ENCODE data around the gene PRPF19. TPM values are rescaled to one million over a fixed set of nuclear protein-coding genes. Genes with fewer than 3 reads are reported as not detected.

Gene PRPF19
- total RNA-seq, 1 experiment from 2014 or later: 128 TPM

DNA sequence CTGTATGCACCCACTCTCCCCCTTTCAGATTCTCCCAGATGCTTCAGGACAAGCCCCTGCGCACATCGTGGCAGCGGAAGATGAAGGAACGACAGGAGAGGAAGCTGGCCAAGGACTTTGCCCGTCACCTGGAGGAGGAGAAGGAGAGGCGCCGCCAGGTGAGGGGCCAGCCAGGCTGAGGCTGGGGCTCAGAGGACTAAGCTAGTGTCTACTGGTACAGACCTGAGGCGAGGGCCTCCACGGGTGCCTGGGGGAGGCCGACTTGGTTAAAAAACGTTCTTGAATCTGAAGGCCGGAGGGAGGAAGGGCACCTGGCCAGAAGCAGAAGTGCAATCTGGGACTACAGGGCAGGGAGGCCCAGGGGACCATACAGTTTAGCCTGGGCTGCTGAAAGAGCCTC is 58.5 kb downstream of the PRPF19 start:
- no TSS peak for BruUV-seq (replicated peaks)
- Mint-ChIP-seq H3K4me3 (ENCODE audit: low read depth, unreplicated experiment) (no peak overlapping the region), H3K27ac (ENCODE audit: unreplicated experiment) (no peak overlapping the region), H3K4me1 (ENCODE audit: low read depth, unreplicated experiment) (peaks cover 35% of the 10 kb centered on the region), H3K36me3 (ENCODE audit: insufficient read depth, unreplicated experiment) (peaks cover 66% of the 10 kb centered on the region), H3K27me3 (ENCODE audit: unreplicated experiment) (no peaks in the 10 kb centered on the region), H3K9me3 (ENCODE audit: low read depth, unreplicated experiment) (no peaks in the 10 kb centered on the region)
- CTCF ChIA-PET: no interaction called here
- intact Hi-C loops (cut with micrococcal nuclease; ENCODE audit: unreplicated experiment): no loop called here
- TF ChIP-seq, protein P1, sequence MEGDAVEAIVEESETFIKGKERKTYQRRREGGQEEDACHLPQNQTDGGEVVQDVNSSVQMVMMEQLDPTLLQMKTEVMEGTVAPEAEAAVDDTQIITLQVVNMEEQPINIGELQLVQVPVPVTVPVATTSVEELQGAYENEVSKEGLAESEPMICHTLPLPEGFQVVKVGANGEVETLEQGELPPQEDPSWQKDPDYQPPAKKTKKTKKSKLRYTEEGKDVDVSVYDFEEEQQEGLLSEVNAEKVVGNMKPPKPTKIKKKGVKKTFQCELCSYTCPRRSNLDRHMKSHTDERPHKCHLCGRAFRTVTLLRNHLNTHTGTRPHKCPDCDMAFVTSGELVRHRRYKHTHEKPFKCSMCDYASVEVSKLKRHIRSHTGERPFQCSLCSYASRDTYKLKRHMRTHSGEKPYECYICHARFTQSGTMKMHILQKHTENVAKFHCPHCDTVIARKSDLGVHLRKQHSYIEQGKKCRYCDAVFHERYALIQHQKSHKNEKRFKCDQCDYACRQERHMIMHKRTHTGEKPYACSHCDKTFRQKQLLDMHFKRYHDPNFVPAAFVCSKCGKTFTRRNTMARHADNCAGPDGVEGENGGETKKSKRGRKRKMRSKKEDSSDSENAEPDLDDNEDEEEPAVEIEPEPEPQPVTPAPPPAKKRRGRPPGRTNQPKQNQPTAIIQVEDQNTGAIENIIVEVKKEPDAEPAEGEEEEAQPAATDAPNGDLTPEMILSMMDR (IDR thresholded peaks at IDR 0.05; ENCODE audit: unreplicated experiment): no peak
- DNase-seq: no peak

DNA sequence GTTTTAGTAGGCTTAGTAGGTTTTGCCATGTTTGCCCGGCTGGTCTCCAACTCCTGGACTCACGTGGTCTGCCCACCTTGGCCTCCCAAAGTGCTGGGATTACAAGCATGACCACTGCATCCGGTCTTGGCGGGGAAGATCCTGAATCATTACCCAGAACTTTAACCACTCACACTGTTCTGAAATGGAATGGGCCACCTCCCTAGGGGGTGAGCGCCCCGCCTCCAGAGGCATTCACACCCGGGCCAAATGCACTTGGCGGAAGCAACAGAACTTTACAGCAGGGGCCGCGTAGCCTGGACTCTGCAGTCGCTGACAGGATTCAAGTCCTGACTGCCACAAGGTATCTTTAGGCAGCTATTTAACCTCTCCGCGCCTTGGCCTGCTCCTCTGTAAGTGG is 59.1 kb downstream of the PRPF19 start:
- no TSS peak for BruUV-seq (replicated peaks)
- intact Hi-C loops (cut with micrococcal nuclease; ENCODE audit: unreplicated experiment): no loop called here
- Mint-ChIP-seq H3K4me1 (ENCODE audit: low read depth, unreplicated experiment) (peaks cover 34% of the 10 kb centered on the region), H3K27me3 (ENCODE audit: unreplicated experiment) (no peaks in the 10 kb centered on the region), H3K9me3 (ENCODE audit: low read depth, unreplicated experiment) (no peaks in the 10 kb centered on the region), H3K36me3 (ENCODE audit: insufficient read depth, unreplicated experiment) (peaks cover 66% of the 10 kb centered on the region), H3K27ac (ENCODE audit: unreplicated experiment) (no peak overlapping the region), H3K4me3 (ENCODE audit: low read depth, unreplicated experiment) (no peak overlapping the region)
- TF ChIP-seq, protein P1 (IDR thresholded peaks at IDR 0.05; ENCODE audit: unreplicated experiment): no peak
- no peak for DNase-seq
- CTCF ChIA-PET: no interaction called here

DNA sequence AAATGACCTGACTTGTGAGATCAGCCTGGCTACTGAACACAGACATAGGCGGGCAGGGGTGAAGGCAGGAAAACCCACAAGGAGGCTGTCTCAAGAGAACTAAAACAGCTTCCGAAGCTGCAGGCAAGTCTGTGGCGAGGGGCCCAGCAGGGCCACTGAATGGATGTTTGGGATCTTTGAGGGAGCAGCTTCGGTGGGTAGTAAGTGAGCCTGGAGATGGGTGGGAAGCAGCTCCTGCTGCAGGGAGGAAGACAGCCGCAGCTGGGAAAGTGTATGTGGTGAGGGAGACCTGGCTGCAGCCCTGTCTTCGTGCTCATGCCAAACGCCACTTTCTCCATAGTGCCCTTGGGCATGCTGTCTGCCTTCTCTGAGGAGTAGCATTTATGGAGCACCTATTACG is 61.0 kb downstream of the PRPF19 start:
- CTCF ChIA-PET: no interaction called here
- Mint-ChIP-seq H3K27ac (ENCODE audit: unreplicated experiment) (no peak overlapping the region), H3K36me3 (ENCODE audit: insufficient read depth, unreplicated experiment) (peaks cover 69% of the 10 kb centered on the region), H3K4me3 (ENCODE audit: low read depth, unreplicated experiment) (peak overlapping the region; percentile 93), H3K9me3 (ENCODE audit: low read depth, unreplicated experiment) (no peaks in the 10 kb centered on the region), H3K27me3 (ENCODE audit: unreplicated experiment) (no peaks in the 10 kb centered on the region), H3K4me1 (ENCODE audit: low read depth, unreplicated experiment) (peaks cover 39% of the 10 kb centered on the region)
- TF ChIP-seq, protein P1 (IDR thresholded peaks at IDR 0.05; ENCODE audit: unreplicated experiment): no peak
- intact Hi-C loops (cut with micrococcal nuclease; ENCODE audit: unreplicated experiment): no loop called here
- DNase-seq: no peak
- BruUV-seq (replicated peaks): no TSS peak

DNA sequence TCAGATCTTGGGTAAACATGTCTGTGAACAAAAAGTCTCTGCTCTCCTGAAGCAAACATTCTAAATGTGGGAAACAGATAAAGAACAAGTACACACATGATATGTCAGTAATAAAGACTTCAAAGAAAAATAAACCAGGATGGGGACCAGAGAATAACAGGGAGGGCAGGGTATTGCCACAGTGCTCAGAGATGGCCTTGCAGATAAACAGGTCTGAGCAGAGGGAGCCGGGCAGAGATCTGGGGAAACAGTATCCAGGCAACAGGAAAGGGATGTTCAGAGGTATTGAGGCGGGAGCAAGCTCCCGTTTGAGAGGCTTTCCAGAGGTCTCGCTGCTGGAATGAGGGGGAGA is 61.5 kb downstream of the PRPF19 start:
- no TSS peak for BruUV-seq (replicated peaks)
- Mint-ChIP-seq H3K4me1 (ENCODE audit: low read depth, unreplicated experiment) (peaks cover 39% of the 10 kb centered on the region), H3K27me3 (ENCODE audit: unreplicated experiment) (no peaks in the 10 kb centered on the region), H3K9me3 (ENCODE audit: low read depth, unreplicated experiment) (no peaks in the 10 kb centered on the region), H3K36me3 (ENCODE audit: insufficient read depth, unreplicated experiment) (peaks cover 67% of the 10 kb centered on the region), H3K4me3 (ENCODE audit: low read depth, unreplicated experiment) (peak overlapping the region; percentile 93), H3K27ac (ENCODE audit: unreplicated experiment) (no peak overlapping the region)
- intact Hi-C loops (cut with micrococcal nuclease; ENCODE audit: unreplicated experiment): no loop called here
- no peak for DNase-seq
- TF ChIP-seq, protein P1 (IDR thresholded peaks at IDR 0.05; ENCODE audit: unreplicated experiment): no peak
- CTCF ChIA-PET: no interaction called here
